Esophagus squamous epithelium (tissue), 5 donors: ENCODE measurements around the gene CHCHD3. TPM values are rescaled to one million over a fixed set of nuclear protein-coding genes. Genes with fewer than 3 reads are reported as not detected.
A peak's percentile ranks its signal among the peaks of the same experiment; 100 is the strongest.
"Not testable (repeated sequence)": the region's sequence is repeated elsewhere in the genome, so short reads cannot be mapped to it uniquely, and the experiment has no call there.

ENCODE experiments used
- DNase-seq: peaks from one replicate; lab custom pipeline; 2025; lab: John Stamatoyannopoulos, UW
- H3K27ac ChIP-seq, 4 donors: fragments of 200-600 bp; sonication (generic); one replicate each; pipeline ENCODE4 v1.5.1; 2016 to 2019; ENCODE audit warnings: mild to moderate bottlenecking in 1 of 4
- H3K27me3 ChIP-seq, 4 donors: fragments of 200-600 bp; sonication (generic); 1 replicate in 3 of 4; 2 replicates in 1 of 4; pipeline versions ENCODE4 v1.5.1 to v1.6.0; 2017 to 2021; ENCODE audit warnings: antibody characterized with exemption in 1 of 4
- H3K36me3 ChIP-seq, 3 donors: fragments of 200-600 bp; sonication (generic); one replicate each; pipeline ENCODE4 v1.5.1; 2016 to 2019
- H3K4me1 ChIP-seq, 3 donors: fragments of 200-600 bp; sonication (generic); one replicate each; pipeline ENCODE4 v1.5.1; 2017 to 2019
- H3K4me3 ChIP-seq, 4 donors: fragments of 200-600 bp; sonication (generic); 1 replicate in 3 of 4; 2 replicates in 1 of 4; pipeline ENCODE4 v1.5.1; 2016 to 2019; ENCODE audit warnings: mild to moderate bottlenecking in 2 of 4, moderate library complexity in 1 of 4
- H3K9me3 ChIP-seq, 3 donors: fragments of 200-600 bp; sonication (generic); one replicate each; pipeline ENCODE4 v1.5.1; 2016 to 2019
- POLR2A ChIP-seq, 4 donors: fragments of 450-650 bp; IDR thresholded peaks; one replicate each; pipeline ENCODE4 v1.6.1; 2017; ENCODE audit warnings: antibody characterized with exemption in 4 of 4, mild to moderate bottlenecking in 4 of 4, moderate library complexity in 3 of 4
- WGBS, 2 donors: methylation state at CpG; one replicate each; pipeline ENCODE4 v1.1.5; 2018; 5-methylcytosine and 5-hydroxymethylcytosine counted together
- intact Hi-C: fragments of 100-400 bp; cut with DNase I; formaldehyde crosslinking; loops from one replicate; pipeline ENCODE4 v1.15.0; 2022
- total RNA-seq, 4 donors: library from RNA; depleted of rRNA; stranded (reverse); fragments of >200 nt; gene quantifications; one replicate each; pipeline ENCODE4 v1.1.0, GENCODE V29; 2016
- TF ChIP-seq, protein P1 (sequence below), 6 experiments: fragments of 450-650 bp in 4 of 6; fragments of 200-600 bp in 2 of 6; sonication (generic) in 2 of 6; IDR thresholded peaks; one replicate each; pipeline ENCODE4 v1.5.1; 2016 to 2019; ENCODE audit warnings: antibody characterized with exemption in 6 of 6, mild to moderate bottlenecking in 4 of 6, moderate library complexity in 4 of 6
- donor health status: DM: yes; HTN: yes; CAD: no.

Gene CHCHD3
- total RNA-seq, 4 donors from 2014 or later = 36.8 to 55.0 (median 40.9) TPM

DNA sequence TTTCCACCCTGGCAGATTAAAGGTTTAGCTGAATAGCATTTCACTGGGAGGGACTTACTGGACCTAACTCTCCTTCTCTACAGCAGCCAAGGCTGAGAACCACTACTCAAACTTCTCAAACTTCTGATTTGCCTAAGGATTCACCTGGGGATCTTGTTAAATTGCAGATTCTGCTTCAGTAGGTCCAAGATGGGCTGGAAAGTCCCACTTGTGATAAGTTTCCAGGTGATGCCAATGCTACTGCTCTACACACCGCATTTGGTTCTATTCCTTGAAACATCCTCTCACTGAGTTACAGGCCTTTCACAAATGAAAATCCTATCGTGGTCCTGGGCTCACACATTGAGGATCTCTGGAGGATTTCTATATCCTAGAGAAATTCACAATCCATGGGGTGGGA, 147.9 kb downstream of the CHCHD3 start:
- TF ChIP-seq, protein P1, sequence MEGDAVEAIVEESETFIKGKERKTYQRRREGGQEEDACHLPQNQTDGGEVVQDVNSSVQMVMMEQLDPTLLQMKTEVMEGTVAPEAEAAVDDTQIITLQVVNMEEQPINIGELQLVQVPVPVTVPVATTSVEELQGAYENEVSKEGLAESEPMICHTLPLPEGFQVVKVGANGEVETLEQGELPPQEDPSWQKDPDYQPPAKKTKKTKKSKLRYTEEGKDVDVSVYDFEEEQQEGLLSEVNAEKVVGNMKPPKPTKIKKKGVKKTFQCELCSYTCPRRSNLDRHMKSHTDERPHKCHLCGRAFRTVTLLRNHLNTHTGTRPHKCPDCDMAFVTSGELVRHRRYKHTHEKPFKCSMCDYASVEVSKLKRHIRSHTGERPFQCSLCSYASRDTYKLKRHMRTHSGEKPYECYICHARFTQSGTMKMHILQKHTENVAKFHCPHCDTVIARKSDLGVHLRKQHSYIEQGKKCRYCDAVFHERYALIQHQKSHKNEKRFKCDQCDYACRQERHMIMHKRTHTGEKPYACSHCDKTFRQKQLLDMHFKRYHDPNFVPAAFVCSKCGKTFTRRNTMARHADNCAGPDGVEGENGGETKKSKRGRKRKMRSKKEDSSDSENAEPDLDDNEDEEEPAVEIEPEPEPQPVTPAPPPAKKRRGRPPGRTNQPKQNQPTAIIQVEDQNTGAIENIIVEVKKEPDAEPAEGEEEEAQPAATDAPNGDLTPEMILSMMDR (IDR thresholded peaks at IDR 0.05) = no peak
- no peak for TF ChIP-seq POLR2A (IDR thresholded peaks at IDR 0.05)
- Histone ChIP-seq H3K27me3 (no peaks in the 10 kb centered on the region), H3K27ac (no peak overlapping the region), H3K36me3 (no peaks in the 10 kb centered on the region), H3K4me3 (no peak overlapping the region), H3K4me1 (no peaks in the 10 kb centered on the region), H3K9me3 (peaks cover 0 to 3% (median 0%) of the 10 kb centered on the region in 3 donors)
- DNase-seq = no peak
- WGBS, 2 donors = 93% methylated on average over 2 of the region's 2 CpGs
- intact Hi-C loops = no loop called here

DNA sequence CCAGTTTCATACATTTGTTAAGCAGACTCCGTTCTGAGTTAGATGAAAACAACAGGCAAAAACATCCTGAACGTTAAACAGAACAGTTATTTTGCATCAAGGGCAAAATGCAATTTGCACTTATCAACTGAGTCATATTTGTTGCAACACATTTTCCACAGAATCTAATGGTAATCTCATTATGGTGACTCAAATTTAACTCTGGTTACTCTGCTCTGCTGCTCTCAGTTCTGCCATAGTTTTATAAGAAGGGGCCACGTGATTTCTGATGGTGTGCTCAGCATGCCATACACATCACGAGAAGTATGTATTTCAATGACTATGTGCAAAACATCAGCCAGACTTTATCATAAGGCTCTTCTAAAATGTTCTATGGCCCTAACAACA, 148.8 kb downstream of the CHCHD3 start:
- no peak for DNase-seq

DNA sequence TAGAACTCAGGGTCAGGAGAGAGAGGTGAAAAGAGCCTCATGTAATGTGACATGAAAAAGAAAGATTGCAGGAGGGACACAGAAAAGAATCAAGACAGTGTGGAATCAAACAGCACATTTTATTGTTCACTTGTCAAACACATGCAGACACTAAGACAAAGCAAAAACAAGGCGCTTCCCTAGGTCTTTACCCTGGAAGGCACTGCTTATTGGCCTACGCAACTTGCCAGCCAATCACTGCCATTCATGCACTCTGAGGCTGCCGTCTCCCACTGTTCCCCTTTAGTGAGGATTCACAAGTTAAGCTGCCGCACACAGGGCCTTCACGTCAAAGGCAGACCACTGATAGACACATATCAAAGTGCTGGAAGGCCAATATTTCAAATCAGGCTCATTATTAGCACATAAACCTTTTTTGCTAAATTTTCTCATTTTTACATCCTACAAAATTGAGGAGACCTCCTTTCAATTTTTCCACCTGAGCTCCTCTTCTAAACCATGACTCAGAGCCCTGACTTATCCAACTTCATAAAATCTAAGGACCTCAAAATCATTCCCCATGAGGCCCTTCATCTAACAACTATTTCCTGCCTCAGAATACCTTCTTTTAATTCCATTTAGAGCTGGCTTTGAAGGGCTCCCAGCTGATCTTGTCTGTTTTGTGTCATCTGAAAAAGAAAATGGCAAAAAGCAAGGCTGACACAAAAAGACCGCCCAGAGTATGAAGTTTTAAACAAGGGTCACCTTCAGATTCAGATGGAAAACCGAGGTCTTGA, 149.4 kb downstream of the CHCHD3 start:
- peaks cover 0 to 9% (median 0%) of the 10 kb centered on the region in 3 donors for H3K36me3 ChIP-seq
- no peak for DNase-seq
- WGBS, 2 donors = 92 to 97% methylated on average over 7 of the region's 7 CpGs
- no peak overlapping the region for H3K27ac ChIP-seq
- H3K27me3 ChIP-seq = no peaks in the 10 kb centered on the region
- no peak overlapping the region for H3K4me3 ChIP-seq
- peaks cover 0 to 3% (median 0%) of the 10 kb centered on the region in 3 donors for H3K9me3 ChIP-seq
- TF ChIP-seq, protein P1 (IDR thresholded peaks at IDR 0.05) = no peak
- no peak for TF ChIP-seq POLR2A (IDR thresholded peaks at IDR 0.05)
- intact Hi-C loops = no loop called here
- H3K4me1 ChIP-seq = no peaks in the 10 kb centered on the region

More for the DNA sequence above, 148.8 kb downstream of the CHCHD3 start:
- Histone ChIP-seq H3K27me3 (no peaks in the 10 kb centered on the region), H3K27ac (no peak overlapping the region), H3K4me3 (no peak overlapping the region), H3K9me3 (peaks cover 0 to 3% (median 0%) of the 10 kb centered on the region in 3 donors), H3K36me3 (peaks cover 0 to 6% (median 0%) of the 10 kb centered on the region in 3 donors), H3K4me1 (no peaks in the 10 kb centered on the region)
- 69 to 81% methylated on average over 4 of the region's 4 CpGs for WGBS, 2 donors
- TF ChIP-seq POLR2A (IDR thresholded peaks at IDR 0.05) = no peak
- TF ChIP-seq, protein P1 (IDR thresholded peaks at IDR 0.05) = no peak
- intact Hi-C loops = no loop called here

DNA sequence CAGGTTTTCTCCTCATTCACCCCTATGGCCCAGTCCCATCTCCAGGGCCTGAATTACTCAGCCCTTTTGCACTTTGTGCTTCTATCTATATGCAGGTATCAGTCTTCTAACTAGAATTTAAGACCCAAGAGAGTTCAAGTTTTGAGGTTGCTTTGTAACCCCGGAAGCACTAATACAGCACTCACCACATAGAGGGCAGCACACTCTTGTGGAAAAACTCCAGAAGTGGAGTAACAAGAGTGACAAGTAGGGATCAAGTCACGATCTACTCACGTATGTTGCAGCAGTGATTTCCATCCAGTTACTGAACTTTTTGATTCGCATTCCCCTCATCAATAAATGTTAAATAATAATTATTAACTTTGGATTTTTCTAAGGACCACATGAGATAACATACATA, 151.0 kb downstream of the CHCHD3 start:
- peaks cover 0 to 9% (median 0%) of the 10 kb centered on the region in 3 donors for H3K36me3 ChIP-seq
- H3K27me3 ChIP-seq = no peaks in the 10 kb centered on the region
- peaks cover 0 to 3% (median 0%) of the 10 kb centered on the region in 3 donors for H3K9me3 ChIP-seq
- 82 to 86% methylated on average over 4 of the region's 4 CpGs for WGBS, 2 donors
- intact Hi-C loops = no loop called here
- H3K4me3 ChIP-seq = no peak overlapping the region
- H3K4me1 ChIP-seq = no peaks in the 10 kb centered on the region
- TF ChIP-seq, protein P1 (IDR thresholded peaks at IDR 0.05) = peak in 2 of 6 experiments; percentile 18 to 30
- no peak for TF ChIP-seq POLR2A (IDR thresholded peaks at IDR 0.05)
- no peak for DNase-seq
- H3K27ac ChIP-seq = no peak overlapping the region

DNA sequence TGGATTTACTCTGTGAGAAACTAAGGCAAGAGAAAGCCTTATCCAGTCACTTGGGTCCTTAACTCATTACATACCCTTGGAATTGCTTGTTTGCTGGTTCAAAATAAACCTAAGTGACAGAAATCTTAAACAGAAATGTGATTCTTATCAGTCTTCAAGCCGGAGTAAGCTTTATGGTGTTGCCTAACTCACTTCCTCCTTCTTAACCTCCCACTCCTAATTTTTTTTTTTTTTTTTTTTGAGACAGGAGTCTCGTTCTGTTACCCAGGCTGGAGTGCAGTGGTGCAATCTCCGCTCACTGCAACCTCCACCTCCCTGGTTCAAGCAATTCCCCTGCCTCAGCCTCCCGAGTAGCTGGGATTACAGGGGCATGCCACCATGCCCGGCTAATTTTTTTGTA, 151.9 kb downstream of the CHCHD3 start:
- H3K4me1 ChIP-seq, intact Hi-C loops, DNase-seq, H3K9me3 ChIP-seq, H3K4me3 ChIP-seq, H3K27me3 ChIP-seq, H3K36me3 ChIP-seq, H3K27ac ChIP-seq: not testable (repeated sequence)
- 78 to 88% methylated on average over 5 of the region's 5 CpGs for WGBS, 2 donors
